IMR-90 (cell line): ENCODE measurements around the gene CNKSR3. TPM values are rescaled to one million over a fixed set of nuclear protein-coding genes. Genes with fewer than 3 reads are reported as not detected.
A peak's percentile ranks its signal among the peaks of the same experiment; 100 is the strongest.

Experiments used
- ATAC-seq: fragments of 200-7000 bp; cut with Tn5 transposase; 2 replicates; pipeline ENCODE4 v1.9.1; 2020; ENCODE audit warnings: low read depth, mild to moderate bottlenecking, moderate library complexity
- BruUV-seq: library from RNA; stranded (reverse); fragments of 400-500 nt; replicated peaks from 2 replicates; lab custom pipeline; 2021; lab: Mats Ljungman, UMichigan
- CTCF ChIA-PET: fragments of 300-600 bp; formaldehyde crosslinking; extraction: SDS; loops from one replicate; lab custom pipeline; 2021; ENCODE audit warnings: antibody characterized with exemption; lab: Yijun Ruan, JAX
- POLR2A ChIA-PET: fragments of 300-600 bp; sonication (Branson Sonifier 250); formaldehyde crosslinking; loops from one replicate; lab custom pipeline; 2022; ENCODE audit warnings: antibody characterized with exemption; ENCODE audit not compliant: unreplicated experiment; lab: Charles Lee
- DNase-seq: peaks from one replicate; pipeline ENCODE4 v3.0.0; 2013
- H2AFZ ChIP-seq: replicated peaks from 2 replicates; pipeline ENCODE3; 2013; ENCODE audit warnings: low read length, mild to moderate bottlenecking; ENCODE audit not compliant: poor library complexity
- H2AK5ac ChIP-seq: 2 replicates; pipeline ENCODE4 v1.6.1; 2013; ENCODE audit warnings: low read depth, low read length, inconsistent platforms
- H2AK9ac ChIP-seq: replicated peaks from 2 replicates; pipeline ENCODE3; 2013; ENCODE audit warnings: mild to moderate bottlenecking, low read depth, low read length, moderate library complexity; ENCODE audit not compliant: poor library complexity
- H2BK120ac ChIP-seq: 2 replicates; pipeline ENCODE4 v1.6.1; 2013; ENCODE audit warnings: low read depth, low read length, inconsistent platforms
- H2BK15ac ChIP-seq: 3 replicates; pipeline ENCODE4 v1.6.1; 2013; ENCODE audit warnings: low read depth, low read length, inconsistent platforms
- H2BK20ac ChIP-seq: 2 replicates; pipeline ENCODE4 v1.6.1; 2013; ENCODE audit warnings: low read depth, mild to moderate bottlenecking, inconsistent platforms, low read length, moderate library complexity
- H2BK5ac ChIP-seq: 2 replicates; pipeline ENCODE4 v1.6.1; 2013; ENCODE audit warnings: mild to moderate bottlenecking, low read depth, low read length, inconsistent platforms; ENCODE audit not compliant: poor library complexity, severe bottlenecking
- H3K14ac ChIP-seq: replicated peaks from 2 replicates; pipeline ENCODE4 v1.6.1; 2013; ENCODE audit warnings: low read depth, low read length, inconsistent platforms
- H3K18ac ChIP-seq: 2 replicates; pipeline ENCODE4 v1.6.1; 2013; ENCODE audit warnings: low read depth, low read length, control low read depth
- H3K23ac ChIP-seq: 2 replicates; pipeline ENCODE4 v1.6.1; 2013; ENCODE audit warnings: low read depth, low read length, inconsistent platforms
- H3K27ac ChIP-seq: 2 replicates; pipeline ENCODE4 v1.5.1; 2013; ENCODE audit warnings: mild to moderate bottlenecking, control low read depth, low read length; ENCODE audit not compliant: insufficient read depth
- H3K27me3 ChIP-seq: 2 replicates; pipeline ENCODE4 v1.6.1; 2013; ENCODE audit warnings: low read length; ENCODE audit not compliant: control insufficient read depth, insufficient read depth
- H3K36me3 ChIP-seq: 2 replicates; pipeline ENCODE4 v1.6.1; 2013; ENCODE audit warnings: low read length, mixed read lengths; ENCODE audit not compliant: control insufficient read depth, insufficient read depth
- H3K4ac ChIP-seq: 2 replicates; pipeline ENCODE4 v1.6.1; 2013; ENCODE audit warnings: low read depth, low read length, inconsistent platforms
- H3K4me1 ChIP-seq: 2 replicates; pipeline ENCODE4 v1.6.1; 2013; ENCODE audit warnings: low read length, mixed read lengths; ENCODE audit not compliant: control insufficient read depth, insufficient read depth
- H3K4me2 ChIP-seq: 2 replicates; pipeline ENCODE4 v1.6.1; 2013; ENCODE audit warnings: low read depth, mild to moderate bottlenecking, control low read depth, low read length, moderate library complexity
- H3K4me3 ChIP-seq: 2 replicates; pipeline ENCODE4 v1.5.1; 2013; ENCODE audit warnings: low read depth, mild to moderate bottlenecking, control low read depth, low read length, moderate library complexity; ENCODE audit not compliant: insufficient read depth
- H3K56ac ChIP-seq: 2 replicates; pipeline ENCODE4 v1.6.1; 2013; ENCODE audit warnings: low read length, inconsistent platforms; ENCODE audit not compliant: insufficient read depth; ENCODE audit errors: extremely low read depth
- H3K79me1 ChIP-seq, 2 experiments: 2 replicates each; pipeline ENCODE4 v1.6.1; 2013; ENCODE audit warnings: low read length in 2 of 2, inconsistent platforms in 1 of 2, low read depth in 1 of 2
- H3K9ac ChIP-seq: 2 replicates; pipeline ENCODE4 v1.6.1; 2013; ENCODE audit warnings: low read depth, low read length, control low read depth
- H3K9me1 ChIP-seq: 2 replicates; pipeline ENCODE4 v1.6.1; 2013; ENCODE audit warnings: low read length, inconsistent platforms; ENCODE audit not compliant: insufficient read depth
- H3K9me3 ChIP-seq: 2 replicates; pipeline ENCODE4 v1.6.1; 2013; ENCODE audit warnings: low read length; ENCODE audit not compliant: control insufficient read depth, insufficient read depth
- H4K20me1 ChIP-seq: 2 replicates; pipeline ENCODE4 v1.6.1; 2013; ENCODE audit warnings: low read length, inconsistent platforms; ENCODE audit not compliant: insufficient read depth
- H4K5ac ChIP-seq: 2 replicates; pipeline ENCODE4 v1.6.1; 2013; ENCODE audit warnings: mild to moderate bottlenecking, low read depth, low read length, control low read depth
- H4K8ac ChIP-seq, 2 experiments: 2 replicates each; pipeline ENCODE4 v1.6.1; 2013; ENCODE audit warnings: low read depth in 2 of 2, low read length in 2 of 2, control low read depth in 1 of 2, inconsistent platforms in 1 of 2
- H4K91ac ChIP-seq: 2 replicates; pipeline ENCODE4 v1.6.1; 2013; ENCODE audit warnings: low read depth, low read length, inconsistent platforms; ENCODE audit not compliant: insufficient read depth
- MAFK ChIP-seq: IDR thresholded peaks from 2 replicates; pipeline ENCODE4 v1.6.1; 2012; ENCODE audit warnings: low read depth, low read length, improper control_type of control experiment
- NFE2L2 ChIP-seq: fragments of 150-350 bp; IDR thresholded peaks from 2 replicates; pipeline ENCODE4 v1.6.1; 2016; ENCODE audit warnings: low read depth, mild to moderate bottlenecking, low read length
- POLR2A ChIP-seq: IDR thresholded peaks from 2 replicates; pipeline ENCODE4 v1.6.1; 2012; ENCODE audit warnings: mild to moderate bottlenecking, low read depth, low read length
- RAD21 ChIP-seq: IDR thresholded peaks from 2 replicates; pipeline ENCODE4 v1.6.1; 2012; ENCODE audit warnings: low read length, improper control_type of control experiment
- RFX5 ChIP-seq: IDR thresholded peaks from 2 replicates; pipeline ENCODE4 v1.8.0; 2012; ENCODE audit warnings: low read depth, mild to moderate bottlenecking, low read length, moderate library complexity
- WGBS, 2 experiments: methylation state at CpG; one replicate each; pipeline versions ENCODE4 v1.1.5 to v1.1.7; 2013; ENCODE audit warnings: missing lambda C conversion rate in 2 of 2; ENCODE audit not compliant: insufficient read length in 1 of 2; ENCODE audit errors: extremely low coverage in 2 of 2; 5-methylcytosine and 5-hydroxymethylcytosine counted together
- dilution Hi-C: fragments of 300-500 bp; cut with HindIII; formaldehyde crosslinking; loops from one replicate; pipeline ENCODE4 v1.14.3; 2018; ENCODE audit warnings: low sequenced_read_pairs; ENCODE audit not compliant: unreplicated experiment
- in situ Hi-C: fragments of 300-500 bp; cut with MboI; formaldehyde crosslinking; loops from 3 replicates; pipeline ENCODE4 v1.14.3; 2019; ENCODE audit warnings: low sequenced_read_pairs, inconsistent platforms, mixed read lengths
- intact Hi-C: fragments of 100-400 bp; cut with micrococcal nuclease; formaldehyde crosslinking; loops from 2 replicates; pipeline ENCODE4 v1.10.0; 2022
- polyA plus RNA-seq, 3 experiments: library from polyadenylated mRNA; depleted of rRNA; stranded (reverse); fragments of >200 nt; gene quantifications; 2 replicates each; pipeline ENCODE4 v1.2.3, GENCODE V29; 2012; ENCODE audit warnings: low replicate concordance in 1 of 3
- total RNA-seq: library from RNA; depleted of rRNA; stranded (reverse); fragments of >200 nt; gene quantifications from 2 replicates; pipeline ENCODE4 v1.2.3, GENCODE V29; 2012
- TF ChIP-seq, protein P1 (sequence below): fragments of 150-350 bp; IDR thresholded peaks from 2 replicates; pipeline ENCODE4 v1.6.1; 2017; ENCODE audit warnings: mild to moderate bottlenecking, antibody characterized with exemption, low read length, low read depth

The CNKSR3 gene
- total and polyA plus RNA-seq, 2 of the 4 experiments (the other 2 are of a cell fraction) = 6.7 to 15.8 TPM

DNA sequence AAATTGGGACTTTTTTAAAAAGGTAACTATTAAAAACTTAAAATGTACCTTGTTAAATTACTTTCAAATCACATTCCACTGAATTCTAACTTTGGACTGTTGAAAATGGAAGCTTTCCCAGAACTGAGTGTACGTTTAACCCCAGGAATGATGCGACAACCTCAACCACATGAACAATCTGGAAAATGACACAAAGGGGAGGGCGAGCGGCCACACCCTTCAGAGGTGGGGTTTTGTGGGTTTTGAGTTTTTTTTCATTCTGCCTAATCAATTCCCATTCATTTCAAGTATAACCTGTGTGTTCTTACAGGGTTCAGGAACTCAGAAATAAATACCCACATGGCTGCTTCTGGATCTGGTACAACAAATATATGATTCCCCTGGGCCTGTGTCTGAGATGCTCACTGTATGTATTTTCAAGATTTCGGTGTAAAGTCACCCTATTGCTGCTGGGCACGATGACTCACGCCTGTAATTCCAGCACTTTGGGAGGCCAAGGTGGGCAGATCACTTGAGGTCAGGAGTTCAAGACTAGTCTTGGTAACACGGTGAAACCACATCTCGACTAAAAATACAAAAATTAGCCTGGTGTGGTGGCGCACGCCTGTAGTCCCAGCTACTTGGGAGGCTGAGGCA, 21.6 kb downstream of the CNKSR3 start:
- no peak overlapping the region for H2BK20ac ChIP-seq
- peak overlapping the region; percentile 68 for H2AFZ ChIP-seq
- peaks cover 20% of the 10 kb centered on the region; the same call in 1 of the 2 replicates for H3K9me1 ChIP-seq
- H2BK5ac ChIP-seq = peak overlapping the region; percentile 86
- peak overlapping the region; percentile 86 for H3K4ac ChIP-seq
- dilution Hi-C loops (no loop called here), intact Hi-C loops (no loop called here), in situ Hi-C loops (no loop called here)
- WGBS, 2 experiments = 90% methylated on average over 5 of the region's 11 CpGs; no CpG with 5 or more reads in 1 of the 2 experiments
- peak overlapping the region; percentile 31 for H2AK9ac ChIP-seq
- no peaks in the 10 kb centered on the region for H3K36me3 ChIP-seq
- H3K56ac ChIP-seq = no peak overlapping the region
- H4K91ac ChIP-seq = no peak overlapping the region
- no peaks in the 10 kb centered on the region for H3K9me3 ChIP-seq
- peak overlapping the region in 1 of 2 experiments; percentile 47; a peak in 1 of 4 replicates for H4K8ac ChIP-seq
- no peaks in the 10 kb centered on the region for H3K27me3 ChIP-seq
- peak overlapping the region; percentile 27; the same call in 1 of the 2 replicates for H3K27ac ChIP-seq
- H3K4me3 ChIP-seq = no peak overlapping the region
- no peak for TF ChIP-seq NFE2L2
- no peak for TF ChIP-seq RAD21
- TF ChIP-seq RFX5 = no peak
- no peak for TF ChIP-seq POLR2A
- TF ChIP-seq, protein P1, sequence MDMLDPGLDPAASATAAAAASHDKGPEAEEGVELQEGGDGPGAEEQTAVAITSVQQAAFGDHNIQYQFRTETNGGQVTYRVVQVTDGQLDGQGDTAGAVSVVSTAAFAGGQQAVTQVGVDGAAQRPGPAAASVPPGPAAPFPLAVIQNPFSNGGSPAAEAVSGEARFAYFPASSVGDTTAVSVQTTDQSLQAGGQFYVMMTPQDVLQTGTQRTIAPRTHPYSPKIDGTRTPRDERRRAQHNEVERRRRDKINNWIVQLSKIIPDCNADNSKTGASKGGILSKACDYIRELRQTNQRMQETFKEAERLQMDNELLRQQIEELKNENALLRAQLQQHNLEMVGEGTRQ = no peak
- no peak for TF ChIP-seq MAFK
- peak; percentile 30; the same call in 1 of the 2 replicates for ATAC-seq
- CTCF ChIA-PET = interaction anchor here (1.2 kb wide), 1 partner anchor 12 kb away, joined by 5 read pairs; no protein-coding TSS in a partner anchor
- H3K14ac ChIP-seq = peak overlapping the region; percentile 89; the same call in 1 of the 2 replicates
- BruUV-seq = no TSS peak
- no peak overlapping the region for H4K5ac ChIP-seq
- H3K23ac ChIP-seq = no peak overlapping the region; the same call in 1 of the 2 replicates
- H3K9ac ChIP-seq = no peak overlapping the region
- H3K18ac ChIP-seq = no peak overlapping the region; the same call in 1 of the 2 replicates
- peaks cover 31 to 65% of the 10 kb centered on the region in 2 experiments for H3K79me1 ChIP-seq
- H2BK15ac ChIP-seq = peak overlapping the region; percentile 27; the same call in 2 of the 3 replicates
- DNase-seq = peak; percentile 74
- H2AK5ac ChIP-seq = peak overlapping the region; percentile 81; the same call in 1 of the 2 replicates
- POLR2A ChIA-PET = no interaction called here
- H2BK120ac ChIP-seq = peak overlapping the region; percentile 59
- H3K4me2 ChIP-seq = no peak overlapping the region
- peaks cover 9% of the 10 kb centered on the region for H4K20me1 ChIP-seq
- H3K4me1 ChIP-seq = peaks cover 11% of the 10 kb centered on the region
